HG02970 (cell line): Measurements from ENCODE around the gene SENP1.
"Not testable (repeated sequence)": the region's sequence is repeated elsewhere in the genome, so short reads cannot be mapped to it uniquely, and the experiment has no call there.

Experiments used
- ATAC-seq: cut with Tn5 transposase; IDR thresholded peaks from one replicate; pipeline ENCODE4 v1.9.1; 2021; ENCODE audit warnings: mild to moderate bottlenecking, moderate library complexity, moderate number of reproducible peaks; ENCODE audit not compliant: unreplicated experiment, low FRiP score

SENP1 gene

DNA sequence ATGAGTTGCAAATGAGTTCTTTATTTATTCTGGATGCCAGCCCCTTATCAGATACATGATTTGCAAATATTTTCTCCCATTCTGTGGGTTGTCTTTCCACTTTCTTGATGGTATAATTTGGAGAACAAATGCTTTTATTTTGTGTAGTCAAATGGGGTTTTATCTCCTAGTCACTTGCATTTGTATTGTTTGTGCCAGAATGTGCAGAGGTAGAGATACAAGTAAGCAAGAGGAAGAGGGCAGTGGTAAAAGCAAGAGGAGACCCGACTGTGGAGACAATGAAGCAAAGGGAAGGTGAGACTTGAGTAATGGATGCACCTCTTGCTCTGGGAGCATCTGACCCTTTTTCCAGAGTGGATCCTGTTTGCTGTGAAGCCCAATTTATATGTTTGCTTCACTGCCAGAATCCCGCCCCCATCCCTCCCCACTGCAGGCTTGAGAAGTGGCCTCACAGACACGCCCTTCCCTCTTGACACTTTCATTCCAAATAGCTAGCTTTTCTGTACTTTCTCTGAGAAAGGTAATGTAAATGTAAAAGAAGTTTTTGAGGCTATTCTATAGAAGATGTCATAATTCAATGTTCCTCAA is 12.5 kb upstream of the SENP1 start:
- ATAC-seq: no peak

DNA sequence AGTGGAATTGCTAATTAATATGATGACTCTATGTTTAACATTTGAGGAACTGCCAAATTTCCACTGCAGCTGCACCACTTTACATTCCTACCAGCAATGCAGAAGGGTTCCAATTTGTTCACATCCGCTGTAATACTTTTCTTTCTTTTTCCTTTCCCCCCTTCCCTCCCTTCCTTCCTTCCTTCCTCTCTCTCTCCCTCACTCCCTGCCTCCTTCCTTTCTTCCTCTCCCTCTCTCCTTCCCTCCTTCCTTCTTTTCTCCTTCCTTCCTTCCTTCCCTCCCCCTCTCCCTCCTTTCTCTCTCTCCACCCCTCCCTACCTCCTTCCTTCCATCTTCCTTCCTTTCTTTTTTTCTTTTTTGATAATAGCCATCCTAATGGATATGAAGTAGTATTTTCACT is 10.1 kb upstream of the SENP1 start:
- ATAC-seq: no peak

DNA sequence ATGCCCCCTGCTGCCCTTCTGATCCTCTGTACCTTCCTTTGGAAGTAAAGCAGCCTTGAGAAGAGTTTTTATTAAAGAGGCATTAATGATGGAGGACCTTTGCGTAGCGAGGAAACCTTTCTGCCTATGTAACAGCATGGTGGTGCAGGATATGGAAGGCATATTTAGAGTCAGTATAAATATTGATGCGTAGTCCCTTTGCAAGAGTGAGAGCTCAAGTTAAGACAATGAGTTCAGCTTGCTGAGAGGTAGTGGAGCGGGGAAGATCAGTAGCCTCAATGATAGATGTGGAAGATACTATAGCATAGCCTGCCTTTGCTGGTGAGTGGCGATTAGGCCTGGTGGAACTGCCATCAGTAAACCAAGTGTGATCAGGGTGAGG is 5.4 kb upstream of the SENP1 start:
- ATAC-seq: not testable (repeated sequence)

DNA sequence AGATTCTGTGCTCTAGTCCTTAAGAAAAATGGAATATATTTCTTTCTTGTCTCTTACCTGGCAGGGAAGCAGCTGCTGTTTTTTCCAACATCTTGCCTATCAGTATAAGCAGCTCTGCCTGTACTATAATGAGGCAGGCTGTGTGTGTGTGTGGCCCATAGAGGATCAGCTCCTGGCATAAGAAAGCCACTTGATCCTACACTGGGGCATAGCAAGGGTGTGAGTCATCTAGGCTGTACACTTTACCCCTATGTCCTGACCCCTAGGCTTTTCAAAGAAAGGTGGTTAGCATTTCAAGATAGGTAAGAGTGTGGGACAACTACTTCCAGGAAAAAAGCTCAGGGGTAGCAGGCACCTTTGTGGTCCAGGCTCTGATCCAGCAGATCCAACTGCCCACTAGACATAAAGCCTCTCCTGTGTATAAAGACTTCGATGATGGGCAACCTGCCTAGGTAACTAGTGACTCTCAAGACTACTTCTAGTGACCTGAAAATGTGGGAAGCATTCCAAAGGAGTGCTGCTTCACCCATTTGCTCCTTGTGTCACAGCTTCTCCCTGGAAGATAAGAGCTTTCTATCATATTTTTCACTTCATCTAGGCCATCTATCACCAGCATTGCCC is 4.9 kb upstream of the SENP1 start:
- no peak for ATAC-seq

DNA sequence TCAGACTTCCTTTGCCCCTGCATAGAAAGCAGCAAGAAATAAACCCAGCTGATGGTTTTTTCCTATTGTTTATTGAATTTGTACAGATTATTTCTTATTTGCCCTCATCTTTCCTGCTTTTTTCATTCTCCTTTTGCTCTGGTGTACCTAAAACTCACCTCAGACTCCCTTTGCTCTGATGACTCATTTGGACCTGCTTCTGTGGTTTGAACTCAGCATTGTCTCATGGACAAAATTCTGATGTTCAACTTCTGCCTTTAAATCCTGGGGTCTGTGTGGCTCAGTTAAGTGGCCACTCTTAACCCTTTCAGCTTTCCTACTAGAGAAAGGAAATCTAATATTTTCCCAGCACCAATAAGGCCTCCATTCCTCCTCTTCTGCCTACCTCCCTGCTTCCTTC is 3.5 kb upstream of the SENP1 start:
- ATAC-seq: no peak

DNA sequence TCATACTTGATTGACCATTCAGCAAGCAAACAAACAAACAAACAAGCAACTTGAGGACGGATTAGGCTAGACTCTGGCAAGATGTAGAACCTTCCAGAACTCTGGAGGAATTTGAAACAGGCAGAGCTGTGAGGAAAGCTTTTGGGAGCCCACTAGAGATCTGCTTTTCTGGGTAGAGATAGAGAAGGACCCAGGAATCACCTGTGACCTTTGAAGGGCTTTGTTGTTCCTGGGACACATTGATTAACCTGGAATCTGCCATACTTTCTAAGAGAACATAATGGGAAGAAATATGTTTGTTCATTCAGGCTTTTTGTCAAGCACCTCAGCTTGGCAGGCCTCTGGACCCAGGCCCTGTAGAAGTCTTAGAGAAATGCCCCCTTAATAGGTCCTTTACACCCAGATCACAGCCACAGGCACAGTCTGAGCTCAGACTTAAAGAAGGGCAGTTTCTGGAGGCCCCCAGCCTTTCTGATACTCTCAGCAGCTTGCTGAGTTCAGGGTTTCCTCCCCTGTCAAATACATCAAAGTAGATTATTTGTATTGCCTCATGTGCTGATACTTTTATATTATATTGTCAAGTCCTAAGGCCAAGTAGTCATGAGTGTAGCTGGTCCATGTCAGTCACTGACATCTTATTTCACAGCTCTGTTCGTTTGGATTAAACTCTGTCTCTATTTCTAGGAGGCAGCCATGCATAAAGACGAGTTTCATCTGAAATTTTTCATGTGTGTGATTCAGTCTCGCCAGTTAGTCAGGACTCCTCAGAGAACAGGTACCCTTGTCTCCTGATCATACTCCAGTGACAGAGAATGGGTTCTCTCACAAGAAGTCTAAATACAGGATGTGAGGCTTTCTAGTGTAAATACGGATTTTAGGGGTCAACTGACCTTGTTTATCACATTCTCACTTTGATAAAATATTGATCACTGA is 1.1 kb upstream of the SENP1 start:
- no peak for ATAC-seq

DNA sequence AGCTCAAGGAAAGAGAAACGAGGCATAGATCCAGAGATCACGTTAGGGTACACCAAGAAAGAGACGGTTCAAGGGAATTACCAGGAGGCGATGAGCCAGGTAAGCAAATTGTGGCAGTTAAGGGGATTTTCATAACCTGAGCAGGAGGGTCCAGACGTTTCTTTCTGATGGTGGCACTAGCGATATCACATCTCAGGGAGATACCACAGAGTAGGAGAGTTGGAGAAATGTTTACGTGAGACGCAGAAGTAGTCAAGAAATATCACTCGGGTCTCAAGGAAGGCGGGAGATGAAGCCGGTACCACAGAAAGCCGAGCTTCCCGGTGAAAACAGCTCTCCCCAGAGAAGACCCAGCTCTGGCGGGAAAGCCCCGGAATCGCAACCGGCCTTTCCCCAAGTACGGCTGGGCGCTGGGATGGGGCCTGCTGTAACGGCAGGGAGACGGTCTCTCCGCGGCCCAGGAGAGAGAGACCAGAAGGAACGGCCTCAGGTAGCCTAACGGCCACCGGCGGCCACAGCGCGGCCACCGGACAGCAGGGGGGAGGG is 485 bp downstream of the SENP1 start:
- peak; percentile 32 for ATAC-seq

DNA sequence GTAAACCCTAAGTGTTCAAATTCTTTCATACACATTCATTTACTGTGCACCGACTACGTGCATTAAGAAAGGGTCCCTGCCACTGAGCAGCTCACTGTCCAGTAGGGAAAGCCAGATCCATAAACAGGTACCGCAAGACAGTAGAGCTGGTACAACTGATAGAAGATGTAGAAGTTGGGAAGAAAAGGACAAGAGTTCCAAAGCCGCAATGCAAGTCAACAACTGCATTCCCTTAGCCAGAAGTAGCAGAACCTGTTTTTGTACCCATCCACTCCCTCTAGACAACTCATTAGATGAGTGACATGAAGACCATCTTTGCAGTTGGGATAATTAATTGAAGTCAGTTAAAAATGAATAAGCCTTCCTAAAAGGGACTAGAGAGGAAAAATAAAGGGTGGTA is 1.3 kb downstream of the SENP1 start:
- no peak for ATAC-seq

DNA sequence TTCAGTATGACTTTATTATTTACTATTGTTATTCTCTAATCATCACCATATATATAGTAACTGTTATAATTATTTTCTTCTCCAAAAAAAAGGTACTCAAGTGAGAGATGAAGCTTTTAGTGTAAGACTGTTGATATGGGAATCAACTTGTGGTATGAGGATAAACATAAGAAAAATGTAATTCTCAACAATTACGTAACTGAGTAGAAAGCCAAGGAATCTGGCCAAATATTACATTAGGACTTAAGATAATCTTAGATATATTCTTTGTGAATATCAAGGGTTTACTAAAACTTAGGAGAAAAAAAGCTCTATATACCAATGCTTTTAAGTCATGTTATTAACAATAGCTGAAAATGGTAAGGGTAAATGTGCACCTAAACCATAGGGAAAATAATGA is 13.3 kb downstream of the SENP1 start:
- no peak for ATAC-seq

DNA sequence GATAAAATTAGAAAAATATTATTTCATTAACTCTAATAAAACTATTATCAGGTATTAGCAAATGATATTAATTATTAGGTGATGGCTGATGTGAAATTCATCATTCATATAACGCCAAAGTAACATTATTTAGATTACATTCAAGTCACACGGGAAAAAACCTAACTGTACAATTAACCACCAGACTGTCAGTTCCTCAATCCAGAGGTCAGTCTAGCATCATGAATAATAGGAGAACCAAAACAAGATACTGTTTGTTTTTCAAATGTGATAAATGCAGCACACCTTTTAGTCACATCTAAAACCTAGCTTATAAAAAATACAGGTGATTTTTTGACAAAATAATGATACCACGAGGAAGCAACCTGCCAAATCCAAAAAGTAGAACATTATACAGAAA is 19.6 kb downstream of the SENP1 start:
- no peak for ATAC-seq

DNA sequence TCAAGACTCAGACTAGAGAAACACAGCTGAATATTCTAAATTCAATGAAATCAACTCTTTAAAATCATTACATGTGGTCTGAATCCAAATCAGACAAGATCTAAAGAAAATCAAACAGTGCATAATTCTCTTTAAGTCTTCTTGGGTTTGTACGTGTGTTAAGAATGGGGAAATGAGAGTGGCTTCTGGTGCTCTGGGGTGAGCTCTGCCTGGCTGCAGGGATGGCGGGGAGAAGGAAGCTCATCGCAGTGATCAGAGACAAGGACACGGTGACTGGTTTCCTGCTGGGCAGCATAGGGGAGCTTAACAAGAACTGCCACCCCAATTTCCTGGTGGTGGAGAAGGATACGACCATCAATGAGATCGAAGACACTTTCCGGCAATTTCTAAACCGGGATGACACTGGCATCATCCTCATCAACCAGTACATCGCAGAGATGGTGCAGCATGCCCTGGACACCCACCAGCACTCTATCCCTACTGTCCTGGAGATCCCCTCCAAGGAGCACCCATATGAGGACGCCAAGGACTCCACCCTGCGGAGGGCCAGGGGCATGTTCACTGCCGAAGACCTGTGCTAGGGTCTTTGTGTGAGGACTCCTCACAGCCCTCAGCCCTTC is 20.9 kb downstream of the SENP1 start:
- no peak for ATAC-seq

DNA sequence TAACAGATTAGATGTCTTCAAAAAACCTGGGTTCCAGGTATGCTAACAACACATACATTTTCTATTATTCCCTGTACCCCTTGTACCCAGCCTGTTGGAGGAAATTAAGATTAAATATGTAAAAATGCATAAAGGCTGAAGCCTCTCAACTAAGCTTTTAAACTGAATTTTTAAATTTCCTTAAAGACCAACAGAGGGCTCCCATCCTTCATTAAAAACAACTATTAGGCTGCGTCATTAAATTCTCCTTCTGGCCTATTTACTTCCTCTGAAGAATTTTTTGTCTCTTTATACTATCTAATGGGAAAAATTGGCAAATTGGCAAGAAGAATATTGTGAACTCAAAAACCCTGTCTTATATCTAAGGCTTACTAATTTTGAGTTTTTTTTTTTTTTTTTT is 21.8 kb downstream of the SENP1 start:
- no peak for ATAC-seq

DNA sequence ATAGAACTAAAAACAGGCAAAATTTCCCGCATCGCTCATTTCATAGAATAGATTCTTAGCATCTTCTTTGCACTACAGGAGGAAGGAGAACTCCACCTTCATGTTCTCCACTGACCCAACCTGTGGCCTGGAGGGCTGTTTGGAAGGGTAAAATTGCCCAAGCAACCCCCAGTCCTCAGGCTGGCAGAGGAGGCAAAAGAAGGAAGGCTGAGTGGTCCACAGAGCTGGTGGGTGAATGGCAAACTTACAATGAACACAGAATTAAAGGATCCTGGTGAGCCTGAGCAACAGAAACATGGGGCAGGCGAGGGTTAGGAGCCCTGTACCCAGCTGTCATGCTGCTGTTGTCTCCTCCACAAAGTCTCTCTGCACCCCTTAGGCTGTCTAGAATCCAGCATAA is 25.1 kb downstream of the SENP1 start:
- no peak for ATAC-seq

DNA sequence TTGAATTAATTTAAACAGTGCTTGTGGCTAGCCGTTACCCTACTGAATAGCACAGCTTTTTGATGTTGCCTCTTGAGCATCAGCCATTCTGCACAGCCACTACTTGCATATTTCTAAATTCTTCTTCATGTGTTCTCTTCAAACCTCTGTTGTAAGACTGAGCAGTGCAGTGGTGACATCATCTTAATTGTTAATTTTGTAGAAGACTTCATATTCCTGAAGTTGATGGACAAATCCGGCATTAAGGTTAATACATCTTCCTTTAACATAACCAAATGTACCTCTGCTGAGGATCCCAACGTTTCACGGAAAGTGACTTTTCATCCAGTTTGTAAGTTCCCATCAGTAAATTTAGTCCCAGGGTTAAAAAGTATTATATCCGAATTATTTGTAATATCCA is 25.6 kb downstream of the SENP1 start:
- no peak for ATAC-seq

DNA sequence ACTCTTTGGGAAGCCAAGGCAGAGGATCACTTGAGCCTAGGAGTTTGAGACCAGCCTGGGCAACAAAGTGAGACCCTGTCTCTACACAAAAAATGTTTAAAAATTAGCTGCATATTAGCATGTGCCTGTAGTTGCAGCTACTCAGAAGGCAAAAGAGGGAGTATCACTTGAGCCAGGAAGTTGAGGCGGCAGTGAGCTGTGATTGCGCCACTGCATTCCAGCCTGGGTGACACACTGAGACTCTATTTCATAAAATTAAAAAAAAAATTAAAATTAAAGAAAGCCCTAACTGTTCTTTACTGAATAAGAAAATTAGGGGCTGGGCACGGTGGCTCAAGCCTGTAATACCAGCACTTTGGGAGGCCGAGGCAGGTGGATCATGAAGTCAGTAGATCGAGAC is 27.0 kb downstream of the SENP1 start:
- ATAC-seq: no peak

DNA sequence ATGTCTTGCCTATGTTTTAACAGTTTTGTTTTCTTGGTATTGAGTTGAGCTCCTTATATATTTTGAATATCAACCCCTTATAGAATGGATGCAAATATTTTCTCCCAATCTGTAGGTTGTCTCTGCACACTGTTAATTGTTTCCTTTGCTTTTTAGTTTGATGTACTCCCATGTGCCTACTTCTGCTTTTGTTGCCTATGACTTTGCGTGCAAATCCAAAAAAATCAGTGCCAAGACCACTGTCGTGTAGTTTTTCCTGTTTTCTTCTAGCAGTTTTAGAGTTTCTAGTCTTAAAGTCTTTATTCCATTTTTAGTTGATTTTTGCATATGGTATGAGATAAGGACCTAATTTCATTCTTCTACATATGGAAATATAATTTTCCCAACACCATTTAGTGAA is 28.8 kb downstream of the SENP1 start:
- ATAC-seq: no peak

DNA sequence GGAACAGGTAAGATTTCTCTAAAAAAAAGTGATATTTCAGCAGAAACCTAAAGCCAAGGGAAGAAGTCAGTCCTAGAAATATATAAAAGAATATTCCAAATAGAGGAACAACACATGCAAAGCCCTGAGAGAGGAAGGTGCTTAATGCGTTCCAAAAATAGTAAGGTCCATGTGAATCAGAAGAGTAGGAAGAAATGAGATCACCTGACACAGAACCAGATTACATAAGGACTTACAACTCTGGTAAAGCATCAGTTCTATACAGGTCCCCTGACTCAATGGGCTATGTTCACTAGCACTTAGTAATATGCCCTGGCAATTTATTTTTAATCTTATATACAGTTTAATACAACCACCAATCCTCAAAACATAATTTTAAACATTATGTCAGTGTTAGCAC is 30.0 kb downstream of the SENP1 start:
- ATAC-seq: no peak

DNA sequence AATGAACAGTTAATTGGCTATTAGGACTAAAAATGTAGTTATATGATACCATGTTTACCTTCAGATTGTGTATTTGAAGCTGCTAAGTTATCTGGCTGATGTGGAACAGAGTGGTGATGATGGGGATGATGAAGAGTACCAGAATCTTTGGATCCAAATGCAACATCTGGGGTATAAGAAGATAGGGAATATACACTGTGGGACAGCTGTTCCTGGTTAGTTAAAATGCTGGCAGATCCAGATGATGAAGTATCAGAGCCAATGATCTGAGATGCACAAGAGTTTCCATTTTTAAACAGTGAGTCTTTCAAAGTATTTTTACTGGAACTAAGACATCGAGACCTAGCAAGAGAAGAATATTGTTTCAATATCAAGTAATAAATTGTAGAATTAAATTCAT is 31.6 kb downstream of the SENP1 start:
- ATAC-seq: no peak

DNA sequence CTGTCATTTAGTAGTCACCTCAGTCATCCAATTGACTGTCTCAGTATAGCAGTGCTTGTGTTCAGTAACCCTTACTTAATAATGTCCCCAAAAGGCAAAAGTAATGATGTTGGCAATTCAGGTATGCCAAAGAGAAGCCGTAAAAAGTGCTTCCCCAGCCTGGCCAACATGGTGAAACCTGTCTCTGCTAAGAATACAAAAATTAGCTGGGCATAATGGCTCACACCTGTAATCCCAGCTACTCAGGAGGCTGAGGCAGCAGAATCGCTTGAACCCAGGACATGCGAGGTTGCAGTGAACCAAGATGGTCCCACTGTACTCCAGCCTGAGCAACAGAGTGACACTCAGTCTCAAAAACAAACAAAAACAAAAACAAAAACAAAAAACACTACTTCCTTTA is 33.6 kb downstream of the SENP1 start:
- no peak for ATAC-seq

DNA sequence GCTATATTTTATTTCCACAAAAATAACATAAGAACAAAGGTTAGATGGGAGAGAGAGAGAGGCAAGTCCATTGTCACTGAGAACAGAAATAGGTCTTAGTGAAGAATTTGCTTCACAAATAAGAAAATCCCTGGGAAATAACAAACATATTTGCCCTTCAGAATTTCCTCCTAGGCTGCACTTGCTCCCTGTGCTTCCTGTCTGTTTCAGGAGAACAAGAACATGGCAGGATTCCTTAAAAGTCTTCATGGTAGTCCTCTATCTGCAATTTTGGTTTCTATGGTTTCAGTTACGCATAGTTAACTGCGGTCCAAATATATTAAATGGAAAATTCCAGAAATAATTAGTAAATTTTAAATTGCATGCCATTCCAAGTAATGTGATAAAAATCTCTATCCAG is 34.1 kb downstream of the SENP1 start:
- ATAC-seq: no peak

DNA sequence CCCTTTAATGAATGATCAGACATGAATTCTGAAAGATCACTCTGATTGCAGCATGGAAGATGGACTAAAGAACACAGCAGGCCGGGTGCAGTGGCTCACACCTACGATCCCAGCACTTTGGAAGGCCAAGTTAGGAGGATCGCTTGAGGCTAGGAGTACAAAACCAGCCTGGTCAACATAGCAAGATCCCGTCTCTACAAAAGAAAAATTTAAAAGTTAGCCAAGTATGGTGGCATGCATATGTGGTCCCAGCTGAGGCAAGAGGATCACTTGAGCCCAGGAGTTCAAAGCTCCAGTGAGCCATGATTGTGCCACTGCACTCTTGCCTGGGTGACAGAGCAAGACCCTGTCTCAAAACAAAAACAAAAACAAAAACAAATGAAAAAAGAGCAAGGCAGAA is 35.1 kb downstream of the SENP1 start:
- ATAC-seq: no peak
